Lung microvascular endothelial cell (primary cell): ENCODE data around the gene PITX2. TPM values are rescaled to one million over a fixed set of nuclear protein-coding genes. Genes with fewer than 3 reads are reported as not detected.
A peak's percentile ranks its signal among the peaks of the same experiment; 100 is the strongest.
"Not testable (repeated sequence)": the region's sequence is repeated elsewhere in the genome, so short reads cannot be mapped to it uniquely, and the experiment has no call there.

Source experiments
- DNase-seq, 2 donors: peaks; one replicate each; pipeline versions ENCODE4 v3.0.0 to v3.0.0-alpha.2; 2010; ENCODE audit warnings: low read depth in 2 of 2
- total RNA-seq: library from RNA; depleted of rRNA; stranded (reverse); fragments of >200 nt; gene quantifications from 2 replicates; pipeline ENCODE4 v1.2.1, GENCODE V29; 2014

Gene PITX2
- total RNA-seq, 1 donor from 2014 or later, result not detected

- DNase-seq, result no peak
Observed at GRCh38 chr4:110612631-110613269, 10.1 kb downstream of the PITX2 start.

- DNase-seq, result no peak
Observed at GRCh38 chr4:110611968-110612447, 10.9 kb downstream of the PITX2 start.

GRCh38 chr4:110610940-110611831 lies 11.7 kb downstream of the PITX2 start:
- no peak for DNase-seq

- DNase-seq, result no peak
Observed at GRCh38 chr4:110610620-110610939, 12.3 kb downstream of the PITX2 start.

- DNase-seq, result no peak
Observed at GRCh38 chr4:110609044-110609750, 13.7 kb downstream of the PITX2 start.

- DNase-seq, result no peak
Observed at GRCh38 chr4:110605077-110605476, 17.8 kb downstream of the PITX2 start.

- no peak for DNase-seq
Observed at GRCh38 chr4:110602061-110602460, 20.8 kb downstream of the PITX2 start.

- DNase-seq, result no peak
Observed at GRCh38 chr4:110597582-110597981, 25.3 kb downstream of the PITX2 start.

- no peak for DNase-seq
Observed at GRCh38 chr4:110596431-110596830, 26.4 kb downstream of the PITX2 start.

- no peak for DNase-seq
Observed at GRCh38 chr4:110595583-110595982, 27.3 kb downstream of the PITX2 start.

GRCh38 chr4:110589297-110589696 lies 33.6 kb downstream of the PITX2 start:
- peak; percentile 6 to 12 for DNase-seq

- no peak for DNase-seq
Observed at GRCh38 chr4:110587666-110588285, 35.1 kb downstream of the PITX2 start.

GRCh38 chr4:110586131-110586850 lies 36.6 kb downstream of the PITX2 start:
- DNase-seq, result peak; percentile 52 to 76

- not testable (repeated sequence) for DNase-seq
Observed at GRCh38 chr4:110576696-110577095, 46.2 kb downstream of the PITX2 start.

Other genes starting within 250 kb of the PITX2 start
- gene ENPEP, start 146.9 kb downstream of the PITX2 start, total RNA-seq, result under 0.01 TPM in 1 of 2 replicates, not detected in the other